GM12891 (cell line): Measurements from ENCODE around the gene GNAL.

Source experiments
- POLR2A ChIP-seq: IDR thresholded peaks from 2 replicates; pipeline ENCODE4 v1.6.1; 2011; ENCODE audit warnings: low read depth, low read length, control low read depth
- POLR2AphosphoS5 ChIP-seq: IDR thresholded peaks from 2 replicates; pipeline ENCODE4 v1.6.1; 2011; ENCODE audit warnings: low read depth, low read length, control low read depth
- SPI1 ChIP-seq: IDR thresholded peaks from 2 replicates; pipeline ENCODE4 v1.6.1; 2011; ENCODE audit warnings: low read depth, low read length, control low read depth
- TAF1 ChIP-seq: IDR thresholded peaks from 2 replicates; pipeline ENCODE4 v1.6.1; 2011; ENCODE audit warnings: low read depth, low read length, control low read depth

GRCh38 chr18:11669948-11670275, 19.2 kb upstream of the GNAL start:
- TF ChIP-seq POLR2AphosphoS5 (no peak), TAF1 (no peak), POLR2A (no peak), SPI1 (no peak)
